Activated T-cell treated with anti-CD3 and anti-CD28 coated beads, Interleukin-2, amount 50 U/mL, for 1 hour (primary cell): ENCODE measurements around the gene CLEC20A.

Source experiments
- DNase-seq: peaks from one replicate; pipeline ENCODE4 v3.0.0-alpha.2; 2020

CLEC20A gene

DNA sequence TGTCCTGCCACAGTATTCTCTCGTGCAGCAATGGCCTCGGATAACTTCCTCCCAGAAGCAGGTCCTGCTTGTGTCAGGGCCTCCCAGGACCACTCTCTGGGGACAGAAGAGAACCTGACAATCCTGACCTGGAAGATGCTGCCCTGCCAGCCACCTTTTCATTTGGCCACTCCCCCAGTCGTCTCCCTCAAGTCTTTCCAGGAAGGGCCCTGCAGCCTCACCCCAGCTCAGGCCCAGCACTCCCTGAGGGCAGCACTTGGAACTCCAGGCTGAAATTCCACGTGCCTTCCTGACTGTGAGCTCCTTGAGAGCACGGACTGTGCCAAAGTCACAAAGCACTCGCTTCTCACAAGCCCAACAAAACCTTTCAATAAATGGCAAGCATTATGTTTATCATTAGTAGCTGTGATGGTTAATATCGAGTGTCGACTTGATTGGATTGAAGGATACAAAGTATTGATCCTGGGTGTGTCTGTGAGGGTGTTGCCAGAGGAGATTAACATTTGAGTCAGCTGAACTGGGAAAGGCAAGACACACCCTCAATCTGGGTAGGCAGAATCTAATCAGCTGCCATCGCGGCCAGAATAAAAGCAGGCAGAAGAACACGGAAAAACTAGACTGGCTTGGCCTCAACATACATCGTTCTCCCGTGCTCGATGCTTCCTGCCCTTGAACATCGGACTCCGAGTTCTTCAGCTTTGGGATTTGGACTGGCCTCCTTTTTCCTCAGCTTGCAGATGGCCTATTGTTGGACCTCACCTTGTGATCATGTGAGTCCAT, 2.3 kb upstream of the CLEC20A start:
- DNase-seq = no peak

DNA sequence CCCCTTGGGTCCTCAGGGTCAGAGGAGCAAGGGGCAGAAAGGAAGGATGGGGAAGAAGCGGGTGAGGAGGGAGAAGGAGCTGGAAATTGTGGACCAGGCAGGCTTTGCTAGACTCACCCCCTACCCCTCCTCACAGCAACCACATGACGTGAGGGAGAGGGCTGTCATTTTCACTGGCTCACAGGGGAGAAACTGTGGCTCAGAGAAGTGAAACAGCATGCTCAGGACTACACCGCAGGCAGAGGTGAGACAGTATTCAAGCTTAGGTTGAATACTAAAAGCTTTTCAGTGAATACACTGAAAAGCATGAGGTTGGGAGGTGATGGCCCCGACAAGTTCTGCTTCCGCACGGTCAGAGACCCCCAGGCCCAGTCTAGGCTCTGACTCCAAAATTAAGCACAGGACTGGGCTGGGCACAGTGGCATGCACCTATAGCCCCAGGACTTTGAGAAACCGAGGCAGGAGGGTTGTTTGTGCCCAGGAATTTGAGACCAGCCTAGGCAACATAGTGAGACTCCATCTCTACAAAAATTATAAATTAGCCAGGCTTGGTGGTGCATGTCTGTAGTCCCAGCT, 1.2 kb upstream of the CLEC20A start:
- DNase-seq = no peak

DNA sequence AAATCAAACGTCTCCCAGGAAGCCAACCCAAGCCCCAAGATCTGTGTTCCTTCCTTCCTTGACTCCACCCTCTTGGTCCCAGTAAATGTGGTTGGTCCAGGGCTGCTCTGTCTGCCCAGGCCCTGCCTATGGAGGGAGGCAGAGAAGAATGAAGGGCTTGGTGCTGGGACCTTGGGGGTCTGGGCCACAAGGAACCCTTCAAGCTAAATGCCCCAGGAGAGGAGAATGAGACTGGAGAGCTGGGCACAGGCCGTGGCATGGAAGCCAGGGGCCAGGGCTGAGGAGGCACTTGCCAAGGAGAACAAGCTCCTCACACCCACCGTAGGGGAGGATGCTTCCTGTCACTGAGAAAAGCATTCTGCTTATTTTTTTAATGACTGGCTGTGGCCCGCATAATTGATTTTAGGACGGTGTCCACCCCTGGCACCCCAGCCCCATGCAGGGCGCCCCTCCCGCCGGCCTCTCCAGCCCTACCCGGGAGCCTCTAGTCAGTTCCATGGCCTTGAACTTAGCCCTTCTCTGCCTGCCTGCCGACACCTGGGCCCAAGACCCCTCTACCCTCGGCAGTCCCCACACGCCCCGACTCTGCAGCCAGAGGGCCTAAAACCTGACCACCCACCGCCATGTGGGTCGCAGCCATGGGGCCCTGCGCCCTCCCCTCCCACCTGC, 889 bp downstream of the CLEC20A start:
- no peak for DNase-seq

DNA sequence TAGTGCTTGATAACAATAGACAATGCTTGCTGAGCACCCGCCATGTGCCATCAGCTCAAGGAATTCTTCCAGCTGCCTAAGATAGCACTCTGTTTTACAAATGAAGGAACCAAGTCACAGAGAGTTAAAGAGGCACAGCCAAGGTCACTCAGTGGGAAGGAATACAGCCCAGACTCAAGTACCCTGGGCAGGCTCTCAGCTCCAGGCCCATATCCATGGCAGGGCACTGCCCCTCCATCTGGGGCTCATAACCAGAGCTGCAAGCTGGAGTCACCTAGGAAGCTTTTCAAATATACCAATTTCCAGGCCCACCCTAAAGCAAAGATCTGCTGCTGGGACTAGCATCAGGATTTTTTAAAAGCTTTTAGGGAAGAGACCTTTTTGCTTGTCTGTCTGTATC, 1.6 kb downstream of the CLEC20A start:
- DNase-seq = no peak

DNA sequence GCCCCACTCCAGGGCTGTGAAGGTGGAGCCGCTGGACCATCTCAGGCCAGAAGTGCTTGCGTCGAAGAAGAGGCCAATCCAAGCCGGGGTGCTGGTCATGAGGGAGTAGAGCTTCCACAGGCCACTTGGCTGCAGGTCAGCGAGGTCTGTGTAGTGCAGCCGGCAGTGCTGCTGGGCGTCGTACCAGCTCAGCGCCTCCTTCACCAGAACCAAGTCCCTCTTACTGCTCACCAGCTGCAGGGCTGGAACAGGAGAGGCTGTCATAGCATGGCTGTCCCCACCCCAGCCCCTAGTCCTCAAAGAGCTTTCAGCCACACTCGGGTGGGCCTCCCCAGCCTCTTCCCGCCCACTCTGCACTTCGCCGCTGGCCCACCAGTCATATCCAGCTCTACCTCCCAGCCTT, 2.2 kb downstream of the CLEC20A start:
- no peak for DNase-seq

DNA sequence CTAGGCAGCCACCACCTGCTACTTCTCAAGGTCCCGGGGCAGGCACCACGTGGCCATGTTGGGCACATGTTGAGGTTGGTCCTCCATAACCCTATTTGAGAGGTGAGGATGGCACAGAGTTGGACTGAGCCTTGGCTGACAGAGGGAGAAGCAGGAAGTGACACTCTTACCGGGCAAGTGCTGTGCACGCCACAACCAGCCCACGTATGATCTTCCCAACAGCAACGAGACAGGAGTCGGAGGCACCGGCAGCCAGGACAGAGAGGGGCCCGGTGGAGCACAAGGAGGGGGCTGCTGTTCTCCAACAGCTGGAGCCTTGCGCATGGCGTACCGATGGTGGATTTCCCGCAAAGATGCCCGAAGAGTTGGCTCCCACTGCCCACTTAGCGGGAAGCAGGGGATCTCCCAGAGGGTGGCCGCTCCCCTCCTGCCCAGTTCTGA, 3.4 kb downstream of the CLEC20A start:
- DNase-seq = no peak

DNA sequence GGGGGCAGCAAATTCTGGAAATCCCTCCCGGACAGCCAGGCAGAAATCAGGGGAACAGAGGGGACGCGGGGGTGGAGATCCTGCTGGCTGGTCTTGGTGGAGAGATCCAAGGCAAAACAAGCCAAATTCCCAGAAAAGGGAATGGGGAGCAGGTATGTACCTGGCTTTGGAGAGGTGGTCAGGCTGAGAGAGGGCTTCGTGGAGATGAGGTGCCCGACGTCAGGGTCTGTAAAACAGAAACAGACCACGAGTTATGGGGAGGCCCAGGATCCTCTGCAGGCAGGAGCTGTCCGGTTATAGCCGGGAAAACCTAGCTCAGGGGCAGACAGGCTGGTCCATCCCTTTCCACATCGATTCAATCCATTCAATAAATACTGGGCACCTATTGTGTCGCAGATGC, 4.4 kb downstream of the CLEC20A start:
- DNase-seq = no peak

DNA sequence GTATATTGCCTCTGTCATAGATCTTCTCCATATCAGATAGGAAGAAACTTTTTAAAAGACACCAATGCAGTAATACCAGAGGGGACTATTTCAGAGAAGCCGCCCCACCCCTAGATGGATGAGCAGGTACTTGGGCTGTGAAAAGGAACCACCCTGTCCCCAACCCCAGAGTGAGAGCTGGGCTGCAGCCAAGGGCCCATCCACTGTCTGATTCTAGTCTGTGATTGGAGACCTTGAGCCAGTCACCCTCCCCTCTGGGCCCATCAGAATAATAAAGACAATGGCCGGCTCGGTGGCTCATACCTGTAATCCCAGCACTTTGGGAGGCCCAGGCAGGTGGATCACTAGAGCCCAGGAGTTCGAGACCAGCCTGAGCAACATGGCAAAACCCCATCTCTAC, 5.0 kb downstream of the CLEC20A start:
- no peak for DNase-seq

DNA sequence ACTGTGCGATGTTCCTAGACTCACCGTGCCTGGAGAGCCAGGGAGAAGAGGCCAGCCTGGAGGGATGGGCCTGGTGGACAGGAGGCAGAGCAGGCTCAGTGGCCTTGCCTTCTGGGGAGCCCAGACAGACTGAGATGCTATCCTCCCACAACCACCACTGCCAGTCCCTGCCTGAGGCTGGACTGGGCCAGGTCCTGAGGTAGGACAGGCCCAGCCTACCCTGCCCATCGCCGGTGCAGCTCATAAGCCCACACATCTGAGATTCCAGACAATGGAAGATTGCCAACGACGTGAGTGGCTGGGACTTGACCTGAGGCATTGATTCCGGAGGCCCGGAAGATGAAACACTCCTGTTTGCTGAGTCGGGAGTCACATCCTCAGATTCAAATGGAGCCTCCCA, 5.8 kb downstream of the CLEC20A start:
- DNase-seq = no peak

DNA sequence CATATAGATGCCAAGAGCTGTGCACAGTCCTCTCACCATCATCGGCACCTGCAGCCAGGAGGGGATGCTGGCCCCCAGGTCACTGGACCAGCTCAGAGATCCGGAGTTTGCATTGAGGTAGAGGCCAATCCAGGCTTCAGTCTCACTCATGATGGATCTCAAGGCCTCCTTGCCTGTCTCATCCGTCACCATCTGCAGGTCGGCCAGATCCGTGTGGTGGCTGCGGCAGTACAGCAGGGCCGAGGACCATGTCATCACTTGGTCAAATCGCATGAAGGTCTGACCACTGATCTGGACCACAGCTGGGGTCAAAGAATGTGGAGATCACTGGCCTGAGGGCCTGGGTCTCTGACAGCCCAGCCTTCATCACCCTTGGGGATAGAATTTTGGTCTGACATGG, 6.6 kb downstream of the CLEC20A start:
- no peak for DNase-seq

DNA sequence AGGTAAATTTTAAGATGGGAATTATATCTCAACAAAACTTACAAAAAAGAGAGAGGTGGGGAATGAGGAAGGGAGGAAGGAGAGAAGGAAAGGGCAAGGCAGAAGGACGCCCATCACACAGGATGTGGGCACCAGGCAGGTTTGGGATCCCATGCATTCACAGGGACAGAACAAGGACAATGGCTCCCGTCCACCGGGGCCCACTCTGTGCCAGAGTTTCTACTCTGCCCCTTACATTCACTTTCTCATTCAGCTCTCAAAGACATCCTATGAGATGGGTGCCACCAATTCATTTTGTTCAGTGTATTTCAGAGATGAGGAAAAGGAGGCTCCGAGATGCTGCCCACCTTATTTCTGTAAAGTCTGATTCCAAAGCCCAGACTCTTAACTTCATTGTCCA, 7.4 kb downstream of the CLEC20A start:
- DNase-seq = no peak

DNA sequence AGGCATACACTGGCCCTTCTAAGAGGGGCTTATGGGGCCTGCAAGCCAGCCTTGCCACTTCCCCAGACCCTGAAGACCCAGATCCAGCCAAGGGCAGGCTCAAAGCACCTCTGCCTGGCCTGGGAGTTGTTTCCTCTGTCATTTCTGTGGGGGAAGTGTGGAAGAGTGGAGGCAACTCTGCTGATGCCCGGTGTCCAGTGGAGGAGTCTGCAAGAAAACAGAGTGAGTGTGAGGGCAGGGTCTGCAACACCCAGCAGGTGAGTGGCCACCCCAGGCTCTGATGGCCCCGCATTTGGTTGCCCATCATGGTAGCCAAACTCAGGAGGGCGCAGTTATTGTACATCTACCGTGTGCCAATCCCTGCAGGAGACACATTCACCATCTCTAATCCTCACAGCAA, 8.4 kb downstream of the CLEC20A start:
- no peak for DNase-seq

DNA sequence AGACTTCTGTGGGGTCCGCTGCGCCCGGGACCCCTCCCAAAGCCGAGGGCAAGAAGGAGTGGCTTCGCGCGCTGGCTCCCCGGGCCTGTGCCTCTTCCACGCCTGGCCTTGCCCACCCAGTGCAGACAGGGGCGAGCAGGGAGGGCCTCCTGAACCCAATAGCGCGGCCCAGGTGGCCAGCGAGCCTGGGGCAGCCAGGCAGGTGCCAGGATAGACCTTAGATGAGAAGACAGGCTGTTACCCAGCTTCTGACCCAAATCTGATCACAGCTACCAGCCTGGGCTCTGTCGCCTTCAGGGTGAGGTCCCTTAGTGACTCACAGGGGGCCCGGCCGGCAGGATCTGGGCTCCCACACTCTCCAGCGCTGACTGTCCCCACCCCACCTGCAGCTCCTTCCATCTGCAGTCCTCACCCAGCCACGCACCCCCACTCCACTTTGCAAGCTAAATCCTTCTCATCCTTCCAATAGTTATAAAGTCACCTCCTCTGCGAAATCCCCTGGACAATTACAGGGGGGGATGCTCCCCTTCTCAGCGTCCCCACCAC, 9.6 kb downstream of the CLEC20A start:
- no peak for DNase-seq

DNA sequence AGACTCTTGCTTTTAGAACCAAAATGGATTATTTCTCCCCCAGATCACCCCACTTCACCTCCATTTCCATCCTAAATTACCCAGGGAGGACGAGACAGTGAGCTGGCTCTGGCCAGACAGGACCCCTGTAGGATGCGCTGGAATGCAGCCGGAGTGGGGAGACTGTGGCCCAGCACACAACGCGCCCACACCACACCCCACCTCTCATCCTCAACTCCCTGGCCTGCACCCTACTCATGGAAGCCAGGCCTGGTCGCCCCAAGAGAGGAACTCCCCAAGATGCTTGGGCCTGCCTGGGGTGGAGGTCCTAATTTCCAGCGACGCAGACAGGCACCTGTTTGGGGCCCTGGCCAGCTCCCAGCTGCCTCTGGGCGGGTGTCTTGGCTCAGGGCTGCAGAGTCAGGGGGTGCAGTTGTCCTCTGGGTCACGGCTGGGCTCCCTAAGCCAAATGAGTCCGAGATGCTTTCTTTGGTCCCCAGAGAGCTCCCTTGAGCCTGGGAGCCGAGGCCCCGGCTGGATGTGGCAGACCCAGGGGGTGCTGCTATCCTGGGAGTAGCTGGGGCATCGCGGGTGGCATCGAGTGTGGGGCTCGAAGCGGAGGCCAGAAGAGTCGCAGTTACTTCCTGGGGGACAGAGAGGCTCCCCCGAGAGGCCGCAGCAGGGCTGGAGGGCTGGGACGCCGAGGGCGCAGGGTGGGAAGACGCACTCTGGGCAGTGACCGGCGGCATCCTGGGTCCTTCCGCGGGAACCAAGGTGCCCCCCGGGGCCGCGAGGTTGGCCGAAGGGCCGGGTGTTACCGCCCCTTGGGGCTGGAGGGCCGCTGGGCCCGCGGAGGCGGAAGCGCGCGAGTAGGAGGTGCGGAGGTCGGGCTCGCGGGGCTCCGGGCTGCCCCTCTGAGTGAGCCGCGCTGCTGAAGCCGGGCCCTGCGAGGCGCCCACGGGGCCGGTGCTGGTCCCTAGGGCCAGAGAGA, 10.4 kb downstream of the CLEC20A start:
- no peak for DNase-seq

DNA sequence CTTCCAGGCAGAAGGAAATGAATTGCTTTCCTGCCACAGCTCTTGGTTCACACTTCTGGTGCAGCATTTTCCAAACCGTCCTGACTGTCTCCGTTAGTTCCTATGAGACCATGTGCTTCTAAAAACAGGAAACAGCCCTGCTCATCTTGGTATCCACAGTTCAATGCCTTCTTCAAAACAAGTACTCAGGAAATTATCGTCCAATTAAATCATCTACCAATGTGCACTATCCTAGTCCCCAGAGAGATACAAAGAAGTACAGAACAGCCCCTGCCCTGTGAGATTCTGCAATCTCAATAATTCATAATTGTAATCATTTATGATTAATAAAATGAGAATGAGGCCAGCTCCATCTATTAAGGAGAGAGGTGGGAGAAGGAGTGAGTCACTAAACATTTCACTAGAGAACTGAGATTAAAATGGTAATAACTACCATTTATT, 11.2 kb downstream of the CLEC20A start:
- DNase-seq = no peak

DNA sequence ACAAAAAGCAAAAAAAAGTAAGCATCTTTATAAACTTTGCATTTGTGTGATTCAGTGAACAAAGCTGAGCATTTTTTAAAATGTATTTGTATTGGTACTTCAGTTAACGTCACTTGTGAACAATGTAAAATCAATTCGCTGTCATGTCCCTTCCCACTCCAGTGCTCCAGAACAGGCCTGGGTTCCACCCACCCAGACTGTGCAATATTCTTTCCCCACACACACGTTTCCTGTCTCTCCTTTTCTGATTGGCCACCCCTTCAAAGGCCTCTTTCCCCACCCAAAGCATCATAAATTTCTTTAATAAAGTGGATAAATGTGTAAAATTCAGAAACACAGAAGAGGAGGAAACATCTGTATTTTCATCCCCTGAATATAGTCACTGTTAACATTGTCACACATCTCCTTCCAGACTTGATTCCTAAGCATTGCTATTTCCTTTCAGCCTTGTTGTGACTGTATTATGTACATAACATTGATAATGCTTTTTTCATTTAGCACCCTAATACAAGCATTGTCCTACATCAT, 12.0 kb downstream of the CLEC20A start:
- DNase-seq = no peak

DNA sequence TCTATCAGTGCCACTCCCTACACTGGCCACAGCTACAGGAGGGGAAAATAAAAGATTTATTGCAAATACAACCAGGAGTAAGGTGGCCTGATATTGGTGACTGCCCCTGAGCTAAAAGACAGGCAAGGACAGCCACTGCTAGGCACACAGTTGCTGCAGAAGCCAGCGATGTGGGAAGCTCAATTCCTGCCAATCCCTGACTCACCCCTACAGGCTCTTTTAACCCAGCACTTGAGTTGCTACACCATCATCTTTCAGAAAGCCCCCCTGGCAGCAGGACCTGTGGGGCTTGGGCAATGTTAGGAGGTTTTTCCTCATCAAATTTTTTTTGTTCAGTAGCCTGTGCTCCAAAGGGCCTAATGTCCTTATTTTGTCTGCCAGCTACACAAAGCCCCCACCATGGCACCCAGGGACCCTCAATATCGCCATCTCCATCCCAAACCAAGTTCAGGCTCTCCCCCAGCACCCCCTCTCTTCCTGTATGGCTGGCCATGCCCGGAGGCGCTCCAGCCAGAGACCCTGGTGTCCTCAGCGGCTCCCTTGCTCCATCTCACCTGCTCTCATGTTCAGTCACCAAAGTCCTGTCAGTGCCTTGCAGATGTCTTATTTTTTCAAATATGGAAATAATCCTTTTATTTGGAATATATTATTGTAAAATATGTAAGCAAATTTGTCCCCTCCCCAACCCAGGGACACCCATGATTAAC, 13.4 kb downstream of the CLEC20A start:
- no peak for DNase-seq

DNA sequence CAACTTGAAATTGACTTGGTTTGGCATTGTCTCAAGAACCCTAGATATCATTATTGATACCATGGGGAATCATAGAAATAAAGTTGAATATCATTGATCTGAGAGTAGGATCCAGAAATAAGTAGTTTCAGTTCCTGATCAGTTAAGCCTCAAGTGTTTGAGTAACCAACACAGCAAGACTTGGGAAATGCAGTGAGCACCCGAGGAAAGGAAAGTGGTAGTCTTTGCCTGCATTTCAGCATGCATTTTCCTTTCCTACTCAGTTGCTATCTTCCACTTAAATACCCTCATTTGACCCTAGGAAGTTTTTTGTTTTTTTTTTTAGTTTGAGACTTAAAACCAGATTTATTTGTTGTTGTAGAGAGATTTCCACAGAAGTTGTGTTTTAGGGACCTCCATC, 18.9 kb downstream of the CLEC20A start:
- DNase-seq = no peak

DNA sequence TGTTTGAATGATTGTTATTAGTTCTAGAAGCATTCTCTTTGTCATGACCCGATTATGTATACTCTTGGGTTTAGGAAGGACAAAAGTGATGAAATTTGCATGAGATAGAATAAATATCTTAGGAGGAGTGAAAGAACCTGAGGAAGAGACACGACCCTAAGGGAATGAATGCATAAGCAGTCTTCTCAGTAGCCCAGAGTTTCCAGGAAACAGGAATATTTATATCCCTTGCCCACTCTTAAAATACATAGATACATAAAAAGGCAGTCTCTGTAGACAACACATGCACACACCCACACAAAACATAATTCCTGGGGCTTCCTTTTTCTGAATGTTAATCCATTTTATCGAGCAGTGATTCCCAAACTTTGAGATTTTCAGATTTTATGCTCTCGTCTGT, 19.4 kb downstream of the CLEC20A start:
- no peak for DNase-seq

DNA sequence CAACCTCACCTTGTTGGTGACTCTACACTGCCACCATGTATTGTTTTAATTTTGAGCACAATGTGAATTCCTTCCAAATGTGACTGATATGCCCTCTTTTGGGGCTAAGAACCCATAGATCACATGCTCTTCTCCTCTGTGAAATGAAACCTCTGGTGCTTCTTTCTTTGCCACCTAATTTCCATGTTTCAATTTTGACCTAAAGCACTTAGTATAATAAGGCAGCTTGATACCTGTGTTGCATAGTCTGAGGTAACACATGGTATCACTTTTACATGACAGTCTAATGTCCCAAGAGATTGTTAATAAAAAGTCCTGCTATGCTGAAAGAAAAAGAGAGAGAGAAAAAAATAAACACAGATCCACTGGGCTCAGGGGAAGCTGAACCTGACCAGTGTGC, 24.2 kb downstream of the CLEC20A start:
- DNase-seq = no peak

DNA sequence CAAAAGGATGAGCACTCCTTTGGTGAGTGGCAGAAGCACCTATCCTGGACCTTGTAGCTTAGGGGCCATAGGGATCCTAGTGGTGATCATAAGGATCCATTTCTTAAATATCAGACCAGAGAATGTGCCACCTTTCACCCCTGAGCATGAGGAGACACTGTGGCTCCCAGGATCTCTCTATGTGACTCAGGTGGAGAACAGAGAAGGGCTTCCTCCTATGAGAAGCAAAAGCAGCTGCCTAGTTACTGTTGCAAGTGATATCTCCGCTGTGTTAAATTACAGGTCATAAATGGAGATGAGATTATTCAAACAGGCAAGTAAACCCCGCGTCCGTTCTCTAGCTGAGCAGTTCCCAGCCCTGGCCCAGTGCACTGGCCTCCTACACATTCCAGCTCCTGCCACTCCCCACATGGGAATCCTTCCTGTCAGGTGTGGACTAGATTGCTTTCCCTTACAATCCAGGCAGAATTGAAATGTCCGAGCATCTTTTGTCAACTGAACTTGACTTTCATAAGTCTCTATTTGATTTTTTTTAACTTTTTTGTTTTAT, 26.3 kb downstream of the CLEC20A start:
- DNase-seq = no peak

DNA sequence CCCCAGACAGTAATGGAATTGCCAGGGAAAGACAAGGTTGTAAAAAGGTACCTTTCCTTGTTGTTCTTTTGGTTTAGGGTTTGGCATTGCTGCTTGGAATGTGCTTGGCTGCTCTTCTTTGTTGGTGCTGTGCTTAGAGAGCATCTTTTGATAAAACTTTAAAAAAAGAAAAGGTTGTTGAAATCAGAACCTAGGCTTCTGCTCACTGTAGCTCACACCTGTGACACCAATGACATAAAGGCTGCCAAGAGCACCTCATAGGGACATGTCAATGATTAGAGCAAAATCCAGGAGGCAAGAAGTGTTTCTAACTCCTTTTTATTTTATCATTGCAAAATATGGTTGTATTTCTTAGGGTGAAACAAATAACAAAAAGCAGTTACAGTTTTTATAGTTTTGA, 28.9 kb downstream of the CLEC20A start:
- no peak for DNase-seq
